Kidney epithelial cell (primary cell): ENCODE results near the gene FXYD1. TPM values are rescaled to one million over a fixed set of nuclear protein-coding genes. Genes with fewer than 3 reads are reported as not detected.

Experiments used
- DNase-seq: peaks from one replicate; pipeline ENCODE4 v3.0.0-alpha.2; 2010; ENCODE audit warnings: low read depth
- H3K27me3 ChIP-seq: 2 replicates; pipeline ENCODE4 v1.6.0; 2011; ENCODE audit warnings: low read length; ENCODE audit not compliant: control insufficient read depth, insufficient read depth
- H3K36me3 ChIP-seq: 2 replicates; pipeline ENCODE4 v1.5.1; 2011; ENCODE audit warnings: low read length; ENCODE audit not compliant: control insufficient read depth, insufficient read depth
- H3K4me3 ChIP-seq: 2 replicates; pipeline ENCODE4 v1.5.1; 2011; ENCODE audit warnings: low read depth, mild to moderate bottlenecking, control low read depth, low read length
- total RNA-seq: library from RNA; depleted of rRNA; stranded (reverse); fragments of >200 nt; gene quantifications from 2 replicates; pipeline ENCODE4 v1.2.3, GENCODE V29; 2015
- TF ChIP-seq, protein P1 (sequence below): IDR thresholded peaks from 2 replicates; pipeline ENCODE4 v1.5.1; 2011; ENCODE audit warnings: mild to moderate bottlenecking, moderate library complexity, low read length, control low read depth, inconsistent platforms; ENCODE audit not compliant: insufficient read depth, poor library complexity, severe bottlenecking

Gene FXYD1
- total RNA-seq, 1 donor from 2014 or later: not detected

DNA sequence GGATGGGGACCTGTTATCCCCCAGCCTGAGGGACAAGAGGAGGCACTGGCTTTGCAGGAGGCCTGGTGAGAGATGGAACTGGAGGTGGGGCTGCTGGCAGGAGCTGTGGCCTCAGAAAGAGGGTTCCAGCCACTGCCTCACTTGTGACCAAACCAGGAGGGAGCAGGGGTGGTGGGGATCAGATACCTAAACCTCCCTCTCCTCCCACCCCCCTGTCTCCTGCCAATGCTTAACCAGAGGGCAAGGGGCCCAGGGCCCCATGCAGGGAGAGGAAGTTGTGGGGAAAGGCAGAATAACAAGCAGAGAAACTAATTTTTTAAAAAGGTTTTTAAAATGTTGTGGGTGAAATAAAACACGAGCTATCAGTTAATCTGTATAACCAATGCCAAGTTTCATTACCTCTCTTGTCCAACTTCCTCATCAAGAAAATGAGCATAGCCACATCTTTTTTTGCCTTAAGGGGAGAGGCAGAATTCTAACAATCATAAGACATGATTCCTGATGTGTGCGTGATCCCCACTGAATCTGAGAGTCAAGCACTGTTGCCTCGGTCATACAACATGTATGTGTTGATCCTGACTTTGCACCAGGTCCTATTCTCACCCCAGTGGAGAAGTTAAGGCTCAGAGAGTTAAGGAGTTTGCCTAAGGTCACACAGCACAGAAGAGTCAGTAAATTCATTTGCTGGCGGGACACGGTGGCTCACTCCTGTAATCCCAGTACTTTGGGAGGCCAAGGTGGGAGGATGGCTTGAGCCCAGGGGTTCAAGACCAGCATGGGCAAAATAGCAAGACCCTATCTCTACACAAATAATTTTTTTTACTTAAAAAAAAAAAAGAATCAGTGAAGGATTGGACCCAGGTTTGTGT is 28.9 kb downstream of the FXYD1 start:
- no peaks in the 10 kb centered on the region for H3K27me3 ChIP-seq
- TF ChIP-seq, protein P1, sequence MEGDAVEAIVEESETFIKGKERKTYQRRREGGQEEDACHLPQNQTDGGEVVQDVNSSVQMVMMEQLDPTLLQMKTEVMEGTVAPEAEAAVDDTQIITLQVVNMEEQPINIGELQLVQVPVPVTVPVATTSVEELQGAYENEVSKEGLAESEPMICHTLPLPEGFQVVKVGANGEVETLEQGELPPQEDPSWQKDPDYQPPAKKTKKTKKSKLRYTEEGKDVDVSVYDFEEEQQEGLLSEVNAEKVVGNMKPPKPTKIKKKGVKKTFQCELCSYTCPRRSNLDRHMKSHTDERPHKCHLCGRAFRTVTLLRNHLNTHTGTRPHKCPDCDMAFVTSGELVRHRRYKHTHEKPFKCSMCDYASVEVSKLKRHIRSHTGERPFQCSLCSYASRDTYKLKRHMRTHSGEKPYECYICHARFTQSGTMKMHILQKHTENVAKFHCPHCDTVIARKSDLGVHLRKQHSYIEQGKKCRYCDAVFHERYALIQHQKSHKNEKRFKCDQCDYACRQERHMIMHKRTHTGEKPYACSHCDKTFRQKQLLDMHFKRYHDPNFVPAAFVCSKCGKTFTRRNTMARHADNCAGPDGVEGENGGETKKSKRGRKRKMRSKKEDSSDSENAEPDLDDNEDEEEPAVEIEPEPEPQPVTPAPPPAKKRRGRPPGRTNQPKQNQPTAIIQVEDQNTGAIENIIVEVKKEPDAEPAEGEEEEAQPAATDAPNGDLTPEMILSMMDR: no peak
- no peaks in the 10 kb centered on the region for H3K36me3 ChIP-seq
- no peak overlapping the region for H3K4me3 ChIP-seq
- no peak for DNase-seq

DNA sequence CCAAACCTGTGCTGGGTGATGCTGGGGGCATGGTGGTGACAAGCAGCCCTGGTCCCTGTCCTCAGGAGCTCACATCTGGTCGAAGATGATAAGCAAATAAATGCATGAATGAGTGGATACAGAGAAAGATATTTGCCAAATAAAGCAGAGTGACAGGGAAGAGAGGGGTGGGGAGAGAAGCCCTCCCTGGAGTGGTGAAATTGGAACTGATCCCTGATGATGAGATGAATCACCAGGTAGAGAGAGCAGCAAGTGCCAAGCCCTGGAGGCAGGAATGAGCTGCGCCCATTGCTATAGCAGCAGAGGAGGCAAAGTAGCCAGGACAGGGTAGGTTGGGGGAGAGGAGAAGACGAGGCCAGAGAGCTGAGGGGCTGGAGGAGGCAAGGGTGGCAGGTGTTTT is 29.6 kb downstream of the FXYD1 start:
- Histone ChIP-seq H3K36me3 (no peaks in the 10 kb centered on the region), H3K27me3 (no peaks in the 10 kb centered on the region), H3K4me3 (no peak overlapping the region)
- no peak for DNase-seq
- TF ChIP-seq, protein P1: no peak

DNA sequence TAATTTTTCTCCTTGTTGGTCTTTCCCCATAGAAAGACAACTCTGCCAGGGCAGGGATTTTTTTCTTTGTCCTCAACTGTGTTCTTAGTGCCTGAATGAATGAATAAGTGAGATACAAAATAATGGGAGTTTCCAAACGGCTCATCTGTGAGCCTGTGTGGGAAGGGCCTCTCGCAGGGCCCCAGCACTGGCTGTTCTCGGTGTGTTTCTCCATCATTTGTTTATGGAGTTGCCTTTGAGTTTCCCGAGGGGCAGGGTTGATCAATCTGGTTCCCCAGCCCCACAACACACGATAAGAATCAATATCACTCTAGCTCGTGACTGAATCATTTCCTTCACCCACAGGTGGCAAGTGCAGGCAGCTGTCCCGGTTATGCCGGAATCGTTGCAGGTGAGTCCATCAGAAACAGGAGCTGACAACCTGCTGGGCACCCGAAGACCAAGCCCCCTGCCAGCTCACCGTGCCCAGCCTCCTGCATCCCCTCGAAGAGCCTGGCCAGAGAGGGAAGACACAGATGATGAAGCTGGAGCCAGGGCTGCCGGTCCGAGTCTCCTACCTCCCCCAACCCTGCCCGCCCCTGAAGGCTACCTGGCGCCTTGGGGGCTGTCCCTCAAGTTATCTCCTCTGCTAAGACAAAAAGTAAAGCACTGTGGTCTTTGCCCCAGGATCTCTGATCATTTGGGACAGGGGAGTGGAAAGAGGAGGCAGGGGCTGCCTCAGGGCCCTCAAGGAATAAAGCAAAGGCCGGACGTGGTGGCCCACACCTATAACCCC is 30.8 kb downstream of the FXYD1 start:
- DNase-seq: no peak
- Histone ChIP-seq H3K27me3 (no peaks in the 10 kb centered on the region), H3K36me3 (no peaks in the 10 kb centered on the region), H3K4me3 (no peak overlapping the region)
- TF ChIP-seq, protein P1: no peak

DNA sequence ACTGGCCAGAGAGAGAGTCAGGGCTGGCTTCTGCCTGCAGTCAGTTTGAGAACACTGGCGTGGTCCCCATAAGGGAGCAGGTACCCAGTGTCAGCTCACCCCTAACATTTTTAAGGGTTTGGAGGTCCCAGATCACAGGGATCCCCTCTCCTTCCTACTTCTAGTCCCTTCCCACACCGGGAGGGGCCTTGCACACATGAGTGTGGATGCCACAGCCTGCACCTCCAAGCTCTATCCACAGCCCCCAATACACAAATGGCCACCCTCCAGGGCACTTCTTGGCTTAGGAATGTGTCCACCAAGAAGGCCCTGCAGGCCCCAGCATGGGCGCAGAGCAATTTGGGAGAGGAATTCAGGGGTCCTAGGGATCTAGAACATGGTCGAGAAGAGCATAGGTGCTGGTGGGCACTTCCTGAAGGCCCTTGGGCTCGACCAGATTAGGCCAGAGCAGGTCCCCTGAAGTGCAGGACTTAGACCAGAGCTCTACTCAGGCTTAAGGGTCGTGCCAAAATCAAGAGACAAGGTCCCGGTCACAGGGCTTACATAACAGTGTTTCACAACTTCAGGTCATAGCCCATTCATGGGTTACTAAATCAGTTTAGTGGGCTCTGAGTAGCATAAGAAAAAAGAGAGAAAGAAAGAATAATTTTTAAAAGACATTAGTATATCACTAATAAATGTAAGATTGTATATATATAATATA is 31.9 kb downstream of the FXYD1 start:
- no peak for DNase-seq
- TF ChIP-seq, protein P1: no peak
- H3K36me3 ChIP-seq: no peaks in the 10 kb centered on the region
- H3K27me3 ChIP-seq: no peaks in the 10 kb centered on the region
- no peak overlapping the region for H3K4me3 ChIP-seq

DNA sequence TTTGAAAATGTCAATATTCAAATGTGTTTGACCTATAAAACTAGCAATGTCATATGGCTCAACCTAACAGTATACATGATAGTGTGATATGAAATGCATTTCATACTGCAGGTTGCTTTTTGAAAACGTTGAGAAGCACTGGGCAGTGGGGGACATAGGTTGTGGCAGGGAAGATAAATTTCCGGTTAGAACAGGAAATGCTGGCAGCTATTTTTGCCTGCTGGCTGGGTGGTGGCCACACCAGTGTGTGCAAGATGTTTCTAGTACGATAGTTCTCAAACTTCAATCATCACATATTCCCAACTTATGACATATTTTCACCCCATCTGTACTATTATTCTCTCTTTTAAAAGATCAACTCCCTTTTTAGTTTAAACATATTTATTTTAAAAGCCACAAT is 33.1 kb downstream of the FXYD1 start:
- DNase-seq: no peak
- H3K4me3 ChIP-seq: no peak overlapping the region
- H3K27me3 ChIP-seq: no peaks in the 10 kb centered on the region
- no peaks in the 10 kb centered on the region for H3K36me3 ChIP-seq
- TF ChIP-seq, protein P1: no peak
